K562 (cell line): ENCODE measurements around the gene CCDC172. TPM values are rescaled to one million over a fixed set of nuclear protein-coding genes. Genes with fewer than 3 reads are reported as not detected.

Experiments used
- ATAC-seq: fragments of 200-7000 bp; cut with Tn5 transposase; 3 replicates; pipeline ENCODE4 v1.9.1; 2020; ENCODE audit warnings: moderate library complexity
- BruUV-seq: library from RNA; stranded (reverse); fragments of 400-500 nt; replicated peaks from 2 replicates; lab custom pipeline; 2021; lab: Mats Ljungman, UMichigan
- CTCF ChIA-PET: fragments of 300-600 bp; formaldehyde crosslinking; extraction: SDS; loops from one replicate; lab custom pipeline; 2021; ENCODE audit warnings: low intra/inter-chr PET ratio; lab: Yijun Ruan, JAX
- POLR2A ChIA-PET: fragments of 300-600, 350-650 bp; sonication (Branson Sonifier 250); formaldehyde crosslinking; extraction: SDS; loops from one replicate; lab custom pipeline; 2021; ENCODE audit warnings: antibody characterized with exemption, inconsistent platforms; lab: Yijun Ruan, JAX
- DNase-seq, 4 experiments: peaks; one replicate each; pipeline versions ENCODE4 v3.0.0 to v3.0.0-alpha.2; 2011 to 2018; ENCODE audit warnings: low spot score in 3 of 4, mixed read lengths in 3 of 4; ENCODE audit errors: extremely low read depth in 1 of 4
- FAIRE-seq: peaks from 2 replicates; lab custom pipeline; 2011; peaks lifted over from hg19 to GRCh38; lab: Jason Lieb, UNC
- H2AFZ ChIP-seq: 2 replicates; pipeline ENCODE4 v1.6.0; 2011; ENCODE audit warnings: low read depth, low read length, control low read depth, inconsistent platforms
- H3K27ac ChIP-seq: fragments of 200-600 bp; 3 replicates; pipeline ENCODE4 v1.8.0; 2011; ENCODE audit warnings: low read depth, mild to moderate bottlenecking, control low read depth, inconsistent platforms, low read length, moderate library complexity, mixed read lengths; ENCODE audit errors: extremely low read depth
- H3K27me3 ChIP-seq, 2 experiments: fragments of 300-600 bp in 1 of 2; 2 replicates in 1 of 2; 3 replicates in 1 of 2; pipeline versions ENCODE4 v1.6.0 to v1.8.0; 2011; ENCODE audit warnings: inconsistent platforms in 2 of 2, low read length in 2 of 2, mild to moderate bottlenecking in 1 of 2, mixed read lengths in 1 of 2, moderate library complexity in 1 of 2; ENCODE audit not compliant: control insufficient read depth in 2 of 2, insufficient read depth in 2 of 2
- H3K36me3 ChIP-seq: fragments of 300-600 bp; 3 replicates; pipeline ENCODE4 v1.8.0; 2011; ENCODE audit warnings: mild to moderate bottlenecking, low read length, inconsistent platforms; ENCODE audit not compliant: control insufficient read depth, insufficient read depth
- H3K4me1 ChIP-seq, 2 experiments: fragments of 200-600 bp in 1 of 2; replicated peaks in 1 of 2; 2 replicates in 1 of 2; 3 replicates in 1 of 2; pipeline versions ENCODE4 v1.5.1 to v1.8.0; 2011; ENCODE audit warnings: inconsistent platforms in 2 of 2, low read length in 2 of 2, mild to moderate bottlenecking in 1 of 2, mixed read lengths in 1 of 2, moderate library complexity in 1 of 2; ENCODE audit not compliant: control insufficient read depth in 2 of 2, insufficient read depth in 2 of 2
- H3K4me2 ChIP-seq: 2 replicates; pipeline ENCODE4 v1.6.1; 2011; ENCODE audit warnings: low read length, control low read depth, inconsistent platforms, mixed read lengths; ENCODE audit not compliant: insufficient read depth
- H3K4me3 ChIP-seq: fragments of 200-600 bp; sonication (generic), shearing (Covaris generic); 2 replicates; pipeline ENCODE4 v1.5.1; 2016; ENCODE audit warnings: control low read depth, inconsistent platforms
- H3K79me2 ChIP-seq: fragments of 200-600 bp; 3 replicates; pipeline ENCODE4 v1.8.0; 2011; ENCODE audit warnings: low read length, inconsistent platforms; ENCODE audit not compliant: control insufficient read depth, insufficient read depth
- H3K9ac ChIP-seq, 2 experiments: 2 replicates each; pipeline versions ENCODE4 v1.6.0 to v1.6.1; 2011; ENCODE audit warnings: low read depth in 2 of 2, low read length in 2 of 2, control low read depth in 1 of 2, inconsistent platforms in 1 of 2, mild to moderate bottlenecking in 1 of 2, mixed read lengths in 1 of 2; ENCODE audit not compliant: insufficient read depth in 1 of 2
- H3K9me1 ChIP-seq: one replicate; pipeline ENCODE4 v1.6.0; 2011; ENCODE audit warnings: inconsistent platforms, mild to moderate bottlenecking, low read length, moderate library complexity; ENCODE audit not compliant: control insufficient read depth, insufficient read depth
- H3K9me3 ChIP-seq: replicated peaks from 2 replicates; pipeline ENCODE4 v1.5.1; 2011; ENCODE audit warnings: low read depth, low read length, inconsistent platforms; ENCODE audit not compliant: control insufficient read depth, insufficient read depth
- H4K20me1 ChIP-seq: replicated peaks from 2 replicates; pipeline ENCODE4 v1.6.1; 2011; ENCODE audit warnings: low read length, inconsistent platforms, mixed read lengths; ENCODE audit not compliant: control insufficient read depth, insufficient read depth
- ATF3 ChIP-seq, 2 experiments: fragments of 450-650 bp in 1 of 2; sonication (generic) in 1 of 2; formaldehyde crosslinking in 1 of 2; IDR thresholded peaks in 1 of 2; conservative IDR thresholded peaks in 1 of 2; 2 replicates each; pipeline versions ENCODE4 v1.6.1 to v1.8.1; 2016 to 2023; ENCODE audit warnings: mild to moderate bottlenecking in 2 of 2, moderate library complexity in 2 of 2, inconsistent platforms in 1 of 2, missing genetic modification reagents in 1 of 2
- HNRNPK ChIP-seq: fragments of 200-400 bp; formaldehyde crosslinking; IDR thresholded peaks from one replicate; pipeline ENCODE4 v1.6.1; 2018; ENCODE audit warnings: mild to moderate bottlenecking, low read depth, low read length; ENCODE audit not compliant: poor library complexity, severe bottlenecking
- HNRNPLL ChIP-seq: fragments of 200-400 bp; formaldehyde crosslinking; IDR thresholded peaks from 2 replicates; pipeline ENCODE4 v1.6.1; 2017; ENCODE audit warnings: low read length, low read depth, mild to moderate bottlenecking; ENCODE audit not compliant: poor library complexity, severe bottlenecking
- NFYB ChIP-seq: IDR thresholded peaks from 2 replicates; pipeline ENCODE4 v1.6.1; 2011; ENCODE audit warnings: mild to moderate bottlenecking, moderate library complexity; ENCODE audit not compliant: insufficient read length; ENCODE audit errors: extremely low read depth
- RUNX1 ChIP-seq: sonication (generic); IDR thresholded peaks from 2 replicates; pipeline ENCODE4 v1.6.1; 2016; ENCODE audit warnings: antibody characterized with exemption, low read depth
- TAF1 ChIP-seq: IDR thresholded peaks from 2 replicates; pipeline ENCODE4 v1.6.1; 2011; ENCODE audit warnings: mild to moderate bottlenecking, low read length, moderate library complexity; ENCODE audit not compliant: insufficient read depth, control insufficient read depth, severe bottlenecking; ENCODE audit errors: extremely low read depth
- TEAD1 ChIP-seq, 2 experiments: fragments of 450-650 bp in 1 of 2; sonication (generic) in 1 of 2; formaldehyde crosslinking; IDR thresholded peaks; 2 replicates each; pipeline versions ENCODE4 v1.4.0 to v1.8.0; 2020 to 2022; ENCODE audit warnings: mild to moderate bottlenecking in 2 of 2, missing genetic modification reagents in 1 of 2
- WGBS: fragments of 100-300 bp; shearing (Covaris generic); methylation state at CpG from one replicate; pipeline ENCODE4 v1.1.6; 2016; ENCODE audit warnings: low coverage, mixed read lengths; ENCODE audit not compliant: insufficient coverage; ENCODE audit errors: missing lambda C conversion rate; 5-methylcytosine and 5-hydroxymethylcytosine counted together
- in situ Hi-C: fragments of 300-500 bp; cut with MboI; formaldehyde crosslinking; loops from 4 replicates; pipeline ENCODE4 v1.15.0; 2018; ENCODE audit warnings: inconsistent platforms, mixed read lengths
- intact Hi-C: fragments of 100-400 bp; cut with micrococcal nuclease; formaldehyde crosslinking; loops from 2 replicates; pipeline ENCODE4 v1.14.2; 2022
- polyA plus RNA-seq, 8 experiments: library from polyadenylated mRNA; depleted of rRNA in 4 of 8; stranded (reverse) in 5 of 8; unstranded in 3 of 8; fragments of >200 nt; fragmentation: Nextera tagmentation in 2 of 8; fragmentation: Illumina TruSeq in 1 of 8; extraction: Ambion mirVana in 2 of 8; extraction: Trizol in 1 of 8; gene quantifications; 2 replicates each; pipeline versions ENCODE4 v1.2.1 to v1.2.3, GENCODE V29; 2011 to 2014; ENCODE audit warnings: inconsistent platforms in 1 of 8, missing spikeins in 1 of 8
- total RNA-seq, 7 experiments: library from RNA; depleted of rRNA in 6 of 7; stranded (reverse); fragments of >200 nt in 6 of 7; fragmentation: Illumina TruSeq in 2 of 7; extraction: Trizol in 2 of 7; gene quantifications; 2 replicates each; pipeline versions ENCODE4 v1.2.1 to v1.2.3, GENCODE V29; 2011 to 2021; ENCODE audit warnings: low replicate concordance in 1 of 7

CCDC172 gene
- total and polyA plus RNA-seq, 9 of the 15 experiments (the other 6 are each of a cell fraction or from before 2014, with no cell fraction given) = not detected

- no peak for FAIRE-seq
- no peaks in the 10 kb centered on the region for H4K20me1 ChIP-seq
- intact Hi-C loops = no loop called here
- no TSS peak for BruUV-seq
- ATAC-seq = no peak
- H3K27ac ChIP-seq = no peak overlapping the region
- CTCF ChIA-PET = no interaction called here
- DNase-seq = no peak
- H3K27me3 ChIP-seq = no peaks in the 10 kb centered on the region
- H3K9ac ChIP-seq = no peak overlapping the region
- H3K9me1 ChIP-seq = no peaks in the 10 kb centered on the region
- H3K36me3 ChIP-seq = no peaks in the 10 kb centered on the region
- H3K4me2 ChIP-seq = no peak overlapping the region
- no peak for TF ChIP-seq ATF3 (IDR thresholded peaks at IDR 0.05)
- no peak for TF ChIP-seq ATF3 (CRISPR knock-in tag; conservative IDR thresholded peaks at IDR 0.05)
- TF ChIP-seq HNRNPLL = no peak
- no peak for TF ChIP-seq TAF1
- TF ChIP-seq TEAD1 (CRISPR knock-in tag; IDR thresholded peaks at IDR 0.05) = no peak
- no peak for TF ChIP-seq RUNX1
- TF ChIP-seq NFYB = no peak
- TF ChIP-seq HNRNPK = no peak
- TF ChIP-seq, all 486 proteins: peak for 0
- H3K4me3 ChIP-seq = no peak overlapping the region
- in situ Hi-C loops = no loop called here
- no peak overlapping the region for H2AFZ ChIP-seq
- WGBS = 0% methylated on average over 1 of the region's 1 CpG
- H3K9me3 ChIP-seq = no peaks in the 10 kb centered on the region
- POLR2A ChIA-PET = no interaction called here
- no peaks in the 10 kb centered on the region for H3K4me1 ChIP-seq
- no peaks in the 10 kb centered on the region for H3K79me2 ChIP-seq
These were observed 47.5 kb downstream of the CCDC172 start for GRCh38 chr10:116371737-116372136.
